ENCODE results near the gene NR1I3. TPM values are rescaled to one million over a fixed set of nuclear protein-coding genes. Genes with fewer than 3 reads are reported as not detected.
A peak's percentile ranks its signal among the peaks of the same experiment; 100 is the strongest.
"Not testable (repeated sequence)": the region's sequence is repeated elsewhere in the genome, so short reads cannot be mapped to it uniquely, and the experiment has no call there.

NR1I3 gene
- total and polyA plus RNA-seq, 2 donors (not counting 1 experiment from before 2014, with no cell fraction given) = not detected

- TF ChIP-seq EZH2 (IDR thresholded peaks at IDR 0.05; ENCODE audit: borderline replicate concordance, insufficient read depth, low read depth, low read length, poor library complexity, severe bottlenecking) = no peak
- TF ChIP-seq, protein P1, sequence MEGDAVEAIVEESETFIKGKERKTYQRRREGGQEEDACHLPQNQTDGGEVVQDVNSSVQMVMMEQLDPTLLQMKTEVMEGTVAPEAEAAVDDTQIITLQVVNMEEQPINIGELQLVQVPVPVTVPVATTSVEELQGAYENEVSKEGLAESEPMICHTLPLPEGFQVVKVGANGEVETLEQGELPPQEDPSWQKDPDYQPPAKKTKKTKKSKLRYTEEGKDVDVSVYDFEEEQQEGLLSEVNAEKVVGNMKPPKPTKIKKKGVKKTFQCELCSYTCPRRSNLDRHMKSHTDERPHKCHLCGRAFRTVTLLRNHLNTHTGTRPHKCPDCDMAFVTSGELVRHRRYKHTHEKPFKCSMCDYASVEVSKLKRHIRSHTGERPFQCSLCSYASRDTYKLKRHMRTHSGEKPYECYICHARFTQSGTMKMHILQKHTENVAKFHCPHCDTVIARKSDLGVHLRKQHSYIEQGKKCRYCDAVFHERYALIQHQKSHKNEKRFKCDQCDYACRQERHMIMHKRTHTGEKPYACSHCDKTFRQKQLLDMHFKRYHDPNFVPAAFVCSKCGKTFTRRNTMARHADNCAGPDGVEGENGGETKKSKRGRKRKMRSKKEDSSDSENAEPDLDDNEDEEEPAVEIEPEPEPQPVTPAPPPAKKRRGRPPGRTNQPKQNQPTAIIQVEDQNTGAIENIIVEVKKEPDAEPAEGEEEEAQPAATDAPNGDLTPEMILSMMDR (IDR thresholded peaks at IDR 0.05) = no peak
- POLR2A ChIA-PET = interaction anchor here (0.6 to 2.9 kb wide), 11 partner anchors 10 to 166 kb away, joined by 3 to 21 read pairs (median 5); partner anchors contain the start of genes B4GALT3, FCER1G, NDUFS2 and PPOX
- Histone ChIP-seq H3K4me3 (ENCODE audit: control extremely low read depth in 1 of 5, extremely low read depth in 1 of 5, insufficient read depth in 1 of 5, low read depth in 2 of 5, low read length in 4 of 5) (peak overlapping the region in 1 of 5 experiments; percentile 12), H3K9ac (ENCODE audit: low read length) (peak overlapping the region; percentile 2), H2AFZ (ENCODE audit: insufficient read depth, low read depth, low read length, poor library complexity, severe bottlenecking) (peak overlapping the region; percentile 46), H3K4me2 (replicated peaks; ENCODE audit: low read depth, low read length, poor library complexity, severe bottlenecking) (peak overlapping the region; percentile 84), H3K27ac (ENCODE audit: low read length in 2 of 2) (peak overlapping the region in 1 of 2 donors; percentile 35), H4K20me1 (ENCODE audit: control insufficient read depth, insufficient read depth, low read length, poor library complexity, severe bottlenecking) (no peaks in the 10 kb centered on the region), H3K27me3 (replicated peaks in 1 of 4; ENCODE audit: control extremely low read depth in 1 of 4, control insufficient read depth in 3 of 4, insufficient read depth in 4 of 4, low read length in 3 of 4) (peaks cover 0 to 34% (median 26%) of the 10 kb centered on the region in 4 experiments), H3K9me3 (ENCODE audit: control extremely low read depth in 1 of 3, control insufficient read depth in 2 of 3, insufficient read depth in 1 of 3, low read length in 2 of 3) (no peaks in the 10 kb centered on the region), H3K4me1 (ENCODE audit: control insufficient read depth in 2 of 2, insufficient read depth in 2 of 2, low read length in 2 of 2) (peaks cover 22 to 29% of the 10 kb centered on the region in 2 donors), H3K36me3 (replicated peaks in 1 of 2; ENCODE audit: control extremely low read depth in 1 of 2, control insufficient read depth in 1 of 2, extremely low read depth in 1 of 2, insufficient read depth in 2 of 2, low read length in 1 of 2) (peaks cover 1 to 17% of the 10 kb centered on the region in 2 experiments), H3K79me2 (ENCODE audit: control insufficient read depth, insufficient read depth, low read length) (peaks cover 7% of the 10 kb centered on the region)
- CTCF ChIA-PET = interaction anchor here (0.6 to 10.0 kb wide), 32 partner anchors 9 to 524 kb away, joined by 3 to 104 read pairs (median 6); partner anchors contain the start of genes ARHGAP30, CFAP126, FCER1G and KLHDC9
- intact Hi-C loops (cut with micrococcal nuclease) = loop anchor here (1.0 to 5.0 kb wide), 4 partner anchors 23 to 67 kb away; partner anchors contain the start of genes NDUFS2 and PPOX
- Mint-ChIP-seq H3K4me1 (peaks cover 31% of the 10 kb centered on the region), H3K27ac (peak overlapping the region; percentile 90), H3K27me3 (peaks cover 31% of the 10 kb centered on the region), H3K4me3 (peak overlapping the region; percentile 99), H3K9me3 (ENCODE audit: insufficient read depth) (no peaks in the 10 kb centered on the region)
- ATAC-seq (ENCODE audit: low read depth) (no peak), DNase-seq (no peak)
- 93% methylated on average over 3 of the region's 7 CpGs for WGBS (ENCODE audit: insufficient coverage)
Observed at GRCh38 chr1:161225178-161225533, 12.8 kb downstream of the NR1I3 start.

DNA sequence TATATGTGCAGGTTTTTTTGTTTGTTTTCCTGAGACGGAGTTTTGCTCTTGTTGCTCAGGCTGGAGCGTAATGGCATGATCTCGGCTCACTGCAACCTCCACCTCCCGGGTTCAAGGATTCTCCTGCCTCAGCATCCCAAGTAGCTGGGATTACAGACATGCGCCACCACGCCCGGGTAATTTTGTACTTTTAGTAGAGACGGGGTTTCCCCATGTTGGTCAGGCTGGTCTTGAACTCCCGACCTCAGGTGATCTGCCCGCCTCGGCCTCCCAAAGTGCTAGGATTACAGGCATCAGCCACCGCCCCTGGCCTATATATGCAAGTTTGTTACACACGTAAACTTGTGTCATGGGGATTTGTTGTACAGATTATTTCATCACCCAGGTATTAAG, 13.3 kb downstream of the NR1I3 start:
- not testable (repeated sequence) for H3K9ac ChIP-seq (ENCODE audit: low read length); H3K4me2 ChIP-seq (replicated peaks; ENCODE audit: low read depth, low read length, poor library complexity, severe bottlenecking); H2AFZ ChIP-seq (ENCODE audit: insufficient read depth, low read depth, low read length, poor library complexity, severe bottlenecking); H3K4me3 Mint-ChIP-seq; H3K79me2 ChIP-seq (ENCODE audit: control insufficient read depth, insufficient read depth, low read length); H3K27ac Mint-ChIP-seq; DNase-seq; H3K4me3 ChIP-seq (ENCODE audit: control extremely low read depth in 1 of 5, extremely low read depth in 1 of 5, insufficient read depth in 1 of 5, low read depth in 2 of 5, low read length in 4 of 5); H4K20me1 ChIP-seq (ENCODE audit: control insufficient read depth, insufficient read depth, low read length, poor library complexity, severe bottlenecking); H3K27ac ChIP-seq (ENCODE audit: low read length in 2 of 2); ATAC-seq (ENCODE audit: low read depth); H3K9me3 Mint-ChIP-seq (ENCODE audit: insufficient read depth); H3K9me3 ChIP-seq (ENCODE audit: control extremely low read depth in 1 of 3, control insufficient read depth in 2 of 3, insufficient read depth in 1 of 3, low read length in 2 of 3)
- H3K27me3 Mint-ChIP-seq = peaks cover 35% of the 10 kb centered on the region
- CTCF ChIA-PET = interaction anchor here (0.6 to 10.0 kb wide), 7 partner anchors 14 to 156 kb away, joined by 3 to 104 read pairs (median 26); partner anchors contain the start of genes CFAP126 and PPOX
- peaks cover 22 to 29% of the 10 kb centered on the region in 2 donors for H3K4me1 ChIP-seq (ENCODE audit: control insufficient read depth in 2 of 2, insufficient read depth in 2 of 2, low read length in 2 of 2)
- 80% methylated on average over 1 of the region's 13 CpGs for WGBS (ENCODE audit: insufficient coverage)
- POLR2A ChIA-PET = interaction anchor here (1.1 to 2.9 kb wide), 3 partner anchors 10 to 83 kb away, joined by 3 to 21 read pairs (median 4); partner anchors contain the start of genes FCER1G and NDUFS2
- H3K4me1 Mint-ChIP-seq = peaks cover 31% of the 10 kb centered on the region
- peaks cover 0 to 34% (median 28%) of the 10 kb centered on the region in 4 experiments for H3K27me3 ChIP-seq (replicated peaks in 1 of 4; ENCODE audit: control extremely low read depth in 1 of 4, control insufficient read depth in 3 of 4, insufficient read depth in 4 of 4, low read length in 3 of 4)
- intact Hi-C loops (cut with micrococcal nuclease) = loop anchor here (1.0 to 5.0 kb wide), 4 partner anchors 22 to 68 kb away; partner anchors contain the start of genes NDUFS2 and PPOX
- H3K36me3 ChIP-seq (replicated peaks in 1 of 2; ENCODE audit: control extremely low read depth in 1 of 2, control insufficient read depth in 1 of 2, extremely low read depth in 1 of 2, insufficient read depth in 2 of 2, low read length in 1 of 2) = peaks cover 1 to 12% of the 10 kb centered on the region in 2 experiments
